Fibroblast of skin of back (primary cell): ENCODE measurements around the gene ARHGAP6.
A peak's percentile ranks its signal among the peaks of the same experiment; 100 is the strongest.

Experiments
- DNase-seq: peaks from one replicate; pipeline ENCODE4 v3.0.0-alpha.2; 2013

The ARHGAP6 gene

DNA sequence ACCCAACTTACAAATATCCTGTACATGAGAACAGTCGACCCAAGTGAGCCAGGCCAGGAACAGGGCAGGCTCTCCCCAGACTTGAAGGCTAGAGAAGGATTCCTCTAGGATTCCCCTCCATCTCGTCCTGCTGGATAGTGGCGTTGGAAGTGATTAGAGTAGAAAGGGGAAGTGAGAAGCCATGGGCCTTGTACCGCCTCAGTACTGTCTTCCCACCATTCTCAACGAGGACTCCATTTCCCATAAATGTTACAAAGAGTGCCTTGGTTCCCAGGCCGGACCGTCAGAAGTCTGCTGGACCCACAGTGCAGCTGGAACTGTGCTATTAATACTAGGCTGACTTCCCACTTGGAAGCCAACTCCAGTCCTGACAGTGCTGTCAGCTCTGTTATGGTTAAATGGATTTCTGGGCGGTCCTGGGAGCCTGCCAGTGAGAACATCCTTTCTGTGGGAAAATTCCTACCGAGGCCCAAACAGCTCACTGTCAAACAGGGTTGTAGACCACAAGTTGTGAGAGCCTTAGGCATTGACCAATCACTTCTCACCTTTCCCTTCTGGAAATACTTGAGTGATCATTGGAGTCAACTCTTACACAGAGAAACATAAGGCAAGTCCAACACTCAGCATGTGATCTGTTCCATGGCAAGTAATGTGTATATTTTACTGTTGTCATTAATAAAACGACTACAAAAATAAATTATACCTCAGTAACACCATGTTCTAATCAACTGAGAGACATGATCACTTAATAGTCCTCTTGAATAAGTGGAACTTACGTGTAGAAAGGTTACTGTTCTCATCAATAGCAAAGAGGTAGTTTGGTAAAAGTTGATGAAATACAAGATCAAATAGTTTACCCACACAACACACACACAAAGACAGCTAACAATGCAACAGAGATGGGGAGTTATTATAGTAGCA, 314.1 kb downstream of the ARHGAP6 start:
- peak; percentile 78 for DNase-seq

DNA sequence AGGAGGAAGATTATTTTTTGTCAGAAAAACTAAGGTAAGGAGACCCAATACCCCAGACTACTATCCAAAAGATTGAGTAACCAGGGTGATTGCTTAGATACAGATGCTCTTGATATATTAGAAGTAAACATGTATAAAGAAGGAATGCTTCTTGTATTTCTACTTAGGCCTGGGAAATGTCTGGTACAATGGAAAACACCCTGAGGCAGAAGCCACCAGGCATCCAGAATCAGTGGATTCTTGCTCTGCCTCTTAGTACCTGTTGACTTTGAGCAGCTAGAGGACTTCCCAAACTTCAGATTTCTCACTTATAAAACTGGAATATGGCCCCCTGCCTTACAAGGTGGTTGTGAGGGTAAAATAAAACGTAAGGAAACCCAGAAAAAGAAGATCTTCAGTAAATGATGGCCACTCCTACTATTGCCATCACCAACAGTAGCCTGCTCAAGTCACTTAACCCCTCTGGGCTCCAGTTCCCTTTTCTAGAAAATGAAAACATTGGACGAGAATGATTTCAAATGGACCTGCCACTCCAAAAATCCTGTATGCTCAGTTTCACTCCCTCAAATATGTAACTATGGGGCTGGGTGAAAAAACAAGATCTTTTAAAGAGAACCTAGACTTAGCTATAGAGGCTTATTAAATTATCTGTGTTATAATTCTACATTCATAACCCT, 315.9 kb downstream of the ARHGAP6 start:
- no peak for DNase-seq

DNA sequence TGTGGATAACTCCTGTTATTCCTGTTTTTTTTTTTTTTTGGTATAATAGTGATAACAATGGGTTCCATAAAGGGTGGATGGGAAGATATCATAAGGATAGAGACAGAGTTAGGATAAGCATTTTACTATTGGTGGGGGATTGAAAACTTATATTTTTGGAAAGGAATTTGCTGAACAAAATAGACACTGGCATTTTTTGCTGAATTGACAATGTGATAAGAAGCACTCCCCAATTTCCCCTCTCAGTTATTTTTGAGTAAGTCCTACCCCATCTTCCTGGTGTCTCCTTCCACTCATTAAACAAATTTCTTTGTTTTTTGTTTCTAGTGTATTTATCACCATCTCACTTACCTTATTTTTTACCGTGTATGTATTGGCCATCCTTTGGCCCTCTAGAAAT, 316.7 kb downstream of the ARHGAP6 start:
- DNase-seq: no peak

DNA sequence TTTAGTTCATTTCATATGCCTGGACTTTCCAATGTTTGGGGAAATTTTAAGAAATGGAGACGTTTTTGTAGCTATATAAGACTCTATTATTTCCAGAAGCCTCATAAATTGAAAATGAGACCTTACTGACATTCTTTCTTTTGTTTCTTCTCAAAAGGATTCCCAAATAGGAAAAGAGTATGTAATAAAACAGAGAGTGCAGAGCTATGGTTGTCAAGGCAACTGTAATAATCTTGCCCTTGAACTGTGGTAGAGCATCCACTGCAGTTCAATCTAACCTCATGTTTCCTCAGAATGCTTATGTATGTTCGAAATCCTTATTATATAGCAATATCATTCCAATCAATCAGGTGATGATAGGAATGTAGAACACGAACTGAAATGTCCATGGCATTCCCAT, 318.4 kb downstream of the ARHGAP6 start:
- DNase-seq: no peak

DNA sequence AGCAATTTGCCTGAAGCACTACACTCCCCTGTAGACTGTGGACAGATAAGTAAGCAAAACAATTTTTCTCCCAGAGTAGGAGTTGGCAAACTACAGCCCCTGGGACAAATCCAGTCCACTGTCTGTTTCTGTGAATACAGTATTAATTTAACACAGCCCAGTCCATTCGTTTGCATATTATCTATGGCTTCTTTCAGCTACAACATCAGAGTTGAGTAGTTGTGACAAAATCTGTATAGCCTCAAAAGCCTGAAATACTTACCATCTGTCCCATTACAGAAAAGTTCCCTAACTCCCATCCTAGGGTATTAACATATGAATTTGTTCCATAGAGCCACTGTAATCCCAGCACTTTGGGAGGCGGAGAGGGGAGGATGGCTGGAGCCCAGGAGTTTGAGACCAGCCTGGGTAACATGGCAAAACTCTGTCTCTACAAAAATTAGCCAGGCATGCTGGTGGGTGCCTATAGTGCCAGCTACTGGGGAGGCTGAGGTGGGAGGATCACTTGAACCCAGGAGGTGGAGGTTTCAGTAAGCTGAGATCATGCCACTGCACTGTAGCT, 319.5 kb downstream of the ARHGAP6 start:
- no peak for DNase-seq

DNA sequence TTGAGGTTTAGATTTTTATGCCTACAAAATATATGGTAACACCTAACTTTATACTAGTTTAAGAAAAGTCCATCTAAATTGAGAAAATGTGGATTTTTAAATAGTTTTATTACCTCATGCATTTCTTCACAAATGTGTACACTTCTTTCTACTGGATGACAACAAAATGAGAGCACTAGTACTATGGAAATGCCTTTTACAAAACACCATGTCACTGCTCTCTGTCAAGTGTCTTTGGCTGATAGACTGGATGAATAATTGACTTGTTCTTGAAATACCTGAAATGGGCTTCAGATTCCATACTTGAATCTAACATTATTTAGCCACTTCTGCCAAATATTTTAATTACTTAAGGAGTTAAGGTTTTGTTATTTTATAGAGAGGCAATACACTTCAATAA, 323.0 kb downstream of the ARHGAP6 start:
- DNase-seq: no peak

DNA sequence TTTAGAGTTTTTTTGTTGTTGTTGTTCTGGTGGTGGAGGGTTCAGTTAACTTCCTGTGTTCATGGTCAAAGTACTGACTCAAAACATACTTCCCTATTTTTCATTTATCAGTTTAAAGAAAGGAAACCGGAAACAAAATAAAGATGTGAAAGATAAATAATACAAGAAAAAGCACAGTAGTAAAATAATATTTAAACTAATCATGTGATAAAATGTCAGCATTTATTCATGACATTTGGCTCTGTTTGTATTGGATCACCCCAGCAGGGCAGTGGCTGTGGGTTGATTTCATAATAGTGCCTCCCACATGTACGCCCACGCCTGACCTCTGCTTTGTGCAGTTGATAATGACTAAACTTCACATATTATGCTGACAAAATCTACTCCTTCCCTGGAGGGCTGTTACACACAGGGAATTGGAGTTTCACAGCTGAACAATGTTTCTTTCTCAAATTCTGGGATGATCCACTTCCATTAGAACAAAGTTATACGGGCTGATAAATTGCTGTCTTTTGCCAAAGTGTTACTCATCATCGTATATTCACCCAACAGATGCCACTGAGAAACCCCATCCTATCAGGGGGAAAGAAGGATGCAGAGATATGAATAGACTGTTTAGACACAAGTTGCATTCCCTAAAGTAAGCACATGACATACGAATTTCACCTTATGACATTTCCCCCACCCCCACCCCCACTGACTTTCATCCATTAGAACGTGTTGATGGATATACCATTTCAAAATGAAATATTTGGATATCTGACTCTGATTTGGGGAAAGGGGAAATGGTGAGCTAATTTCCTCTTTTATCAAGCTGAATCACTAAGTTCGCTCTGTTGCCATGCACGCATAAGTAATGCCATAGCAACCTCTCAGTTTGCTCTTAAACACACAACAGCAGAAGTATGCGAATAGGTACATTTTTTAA, 324.2 kb downstream of the ARHGAP6 start:
- peak; percentile 56 for DNase-seq

DNA sequence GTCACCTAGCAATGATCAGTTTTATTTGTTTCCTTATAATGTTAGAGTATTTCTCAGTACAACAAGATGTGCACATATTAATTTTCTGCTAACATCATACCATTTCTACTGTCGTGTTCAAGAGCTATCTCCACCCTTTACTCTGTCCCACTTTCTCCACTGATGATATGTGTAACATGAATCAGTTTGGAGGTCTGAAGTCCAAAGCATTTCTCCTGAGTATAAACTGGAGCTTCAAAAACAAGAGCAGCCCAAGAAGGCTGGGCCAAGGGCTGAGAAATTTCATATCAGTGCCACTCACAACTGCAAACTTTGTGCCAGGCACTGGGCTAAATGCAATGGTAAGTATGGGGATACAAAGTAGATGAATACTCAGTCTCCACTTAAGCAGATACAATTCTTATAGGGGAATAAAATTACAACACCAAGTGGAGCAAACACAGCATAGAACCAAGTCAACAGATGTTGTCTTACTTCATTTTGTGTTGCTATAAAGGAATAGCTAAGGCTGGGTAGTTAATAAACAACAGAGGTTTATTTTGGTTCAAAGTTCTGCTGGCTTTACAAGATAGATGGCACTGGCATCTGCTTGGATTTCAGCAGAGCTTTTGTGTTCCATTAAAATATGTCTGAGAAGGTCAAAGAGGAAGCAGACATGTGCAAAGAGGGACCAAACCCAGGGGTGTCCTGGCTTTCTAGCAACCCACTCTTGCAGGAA, 328.3 kb downstream of the ARHGAP6 start:
- DNase-seq: no peak

DNA sequence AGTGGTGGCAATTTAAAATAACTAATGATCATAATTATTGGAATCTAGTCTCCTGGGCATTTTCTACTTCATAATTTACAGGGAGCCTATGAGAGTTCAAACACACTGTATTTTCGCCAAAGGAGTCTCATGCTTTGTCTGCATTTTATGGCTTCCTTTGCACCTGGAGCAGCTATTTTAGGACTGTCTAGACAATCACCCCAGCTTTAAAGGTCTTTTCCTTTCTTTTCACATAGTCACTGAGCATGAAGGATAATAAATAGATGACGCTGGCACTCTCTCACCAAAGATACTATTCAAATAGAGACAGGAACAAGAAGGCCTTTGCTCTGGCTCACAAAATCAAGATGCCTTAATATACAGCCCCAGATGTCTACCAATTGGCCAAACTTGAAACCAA, 329.5 kb downstream of the ARHGAP6 start:
- no peak for DNase-seq

DNA sequence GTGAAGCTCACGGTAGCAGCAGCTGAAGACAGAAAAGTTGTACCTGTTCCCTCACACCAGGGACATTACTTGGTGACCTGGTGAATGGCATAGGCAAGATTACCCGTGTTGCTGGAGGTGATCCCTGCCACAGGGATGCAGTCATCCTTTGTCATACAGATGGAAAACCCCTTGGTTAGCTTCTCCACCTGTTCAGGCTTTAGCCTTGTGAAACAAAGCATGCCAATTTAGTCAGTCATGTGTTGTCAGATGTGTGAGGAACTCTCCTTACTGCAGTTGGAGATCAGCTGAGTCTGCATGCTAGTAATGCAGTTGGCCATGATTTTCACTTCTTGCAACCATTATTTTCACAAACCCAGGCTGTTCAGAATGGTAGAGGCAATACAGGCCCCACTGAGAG, 331.6 kb downstream of the ARHGAP6 start:
- DNase-seq: no peak

DNA sequence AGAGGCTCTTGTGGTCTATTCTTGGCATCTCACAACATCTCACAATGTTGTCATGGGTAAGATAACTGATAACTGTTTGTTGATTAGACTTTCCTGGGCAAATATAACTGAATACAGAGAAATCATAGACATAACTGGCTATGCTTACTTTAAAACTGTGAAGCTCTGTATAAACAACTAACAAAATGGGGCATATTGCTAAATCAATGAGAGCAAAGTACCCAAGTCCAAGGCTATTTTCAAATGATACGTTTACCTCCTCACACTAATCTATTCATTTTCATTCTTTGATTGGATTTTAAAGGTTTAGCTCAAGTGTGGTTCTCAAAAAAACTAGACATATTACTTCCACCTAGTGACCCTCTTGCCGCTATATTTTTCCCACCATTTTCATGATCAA, 333.9 kb downstream of the ARHGAP6 start:
- DNase-seq: no peak

DNA sequence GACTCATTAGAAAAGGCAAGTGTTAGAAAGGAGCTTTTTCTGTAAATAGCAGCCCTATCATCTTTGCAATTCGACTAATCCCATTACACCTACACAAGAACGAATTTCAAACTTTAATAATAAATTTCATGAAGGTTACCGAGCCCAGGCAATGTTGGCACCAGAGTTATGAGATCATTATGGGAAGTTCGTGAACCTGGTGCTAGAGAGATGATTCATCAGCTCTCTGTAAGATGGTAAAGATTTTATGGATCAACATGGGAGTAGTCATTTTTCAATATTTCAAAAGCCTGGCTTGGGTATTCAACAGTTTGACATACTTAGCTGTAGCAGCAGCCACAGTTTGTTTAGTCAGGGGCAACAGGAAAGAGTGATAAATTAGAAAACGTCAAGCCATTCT, 336.7 kb downstream of the ARHGAP6 start:
- DNase-seq: peak; percentile 4

DNA sequence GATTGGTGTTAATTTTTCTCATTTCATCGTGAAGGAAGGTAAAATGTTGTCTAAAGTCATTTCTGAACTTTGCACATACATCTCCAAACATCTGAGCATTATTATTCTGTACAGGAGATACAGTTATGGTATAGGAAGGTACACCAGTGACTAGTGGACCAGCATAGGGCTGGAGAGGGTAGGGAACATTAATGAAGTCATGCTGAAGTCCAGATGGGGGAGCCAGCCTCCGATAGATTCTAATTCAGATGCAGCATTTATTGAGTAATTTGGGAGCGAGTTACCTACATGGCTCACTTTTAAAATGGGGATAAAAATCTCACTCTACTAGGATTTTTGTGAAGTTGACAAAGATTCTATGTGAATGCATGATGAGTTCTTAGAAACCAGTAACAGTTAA, 337.6 kb downstream of the ARHGAP6 start:
- DNase-seq: no peak

DNA sequence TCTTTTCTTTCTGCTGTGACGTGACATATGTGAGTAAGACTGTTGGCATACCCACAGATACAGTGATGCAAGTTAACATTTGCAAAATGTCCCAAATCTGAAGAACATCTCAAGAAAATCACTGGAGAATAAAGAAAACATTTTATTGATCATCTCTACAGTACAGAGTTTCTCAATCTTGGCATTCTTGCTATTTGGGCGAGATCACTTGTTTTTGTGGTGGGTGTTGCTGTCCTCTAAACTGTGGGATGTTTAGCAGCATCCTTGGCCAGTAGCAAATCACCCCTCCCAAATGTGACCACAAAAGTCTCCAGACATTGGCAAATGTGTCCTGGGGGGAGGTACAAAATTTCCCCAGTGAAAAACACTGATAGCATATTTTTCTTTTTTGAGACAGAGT, 343.7 kb downstream of the ARHGAP6 start:
- DNase-seq: no peak

DNA sequence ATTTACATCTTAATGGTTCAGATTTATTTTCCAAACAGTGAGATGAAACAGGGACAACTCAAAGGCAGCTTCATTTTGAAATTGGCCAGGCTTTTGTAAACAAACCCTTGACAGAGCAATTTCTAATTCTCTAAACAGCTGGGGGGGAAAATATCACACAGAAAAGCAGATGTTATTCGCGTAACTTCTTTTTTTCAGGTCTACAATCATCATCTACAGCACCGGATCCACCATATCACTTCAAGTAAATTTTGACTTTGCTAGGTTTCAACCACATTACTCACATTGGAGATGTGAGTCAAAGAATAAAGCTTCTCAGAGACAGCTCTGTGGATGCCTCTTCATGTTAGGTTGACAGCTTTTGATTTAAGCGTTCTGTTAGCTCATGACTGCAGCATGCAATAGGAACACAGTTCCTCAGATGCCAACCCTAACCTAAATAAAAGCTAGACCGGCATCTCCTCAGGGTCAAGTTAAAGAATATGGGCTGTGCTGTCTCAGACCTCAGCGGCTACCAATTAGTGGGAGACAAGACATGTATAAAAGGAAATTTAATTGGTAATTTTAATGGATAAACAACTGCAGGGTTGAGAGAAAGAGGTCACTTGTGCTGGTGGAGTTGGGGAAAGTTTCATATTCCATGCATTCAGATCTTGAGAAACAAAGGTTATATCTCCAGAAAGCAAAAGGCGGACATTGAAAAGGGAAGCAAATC, 345.8 kb downstream of the ARHGAP6 start:
- no peak for DNase-seq

DNA sequence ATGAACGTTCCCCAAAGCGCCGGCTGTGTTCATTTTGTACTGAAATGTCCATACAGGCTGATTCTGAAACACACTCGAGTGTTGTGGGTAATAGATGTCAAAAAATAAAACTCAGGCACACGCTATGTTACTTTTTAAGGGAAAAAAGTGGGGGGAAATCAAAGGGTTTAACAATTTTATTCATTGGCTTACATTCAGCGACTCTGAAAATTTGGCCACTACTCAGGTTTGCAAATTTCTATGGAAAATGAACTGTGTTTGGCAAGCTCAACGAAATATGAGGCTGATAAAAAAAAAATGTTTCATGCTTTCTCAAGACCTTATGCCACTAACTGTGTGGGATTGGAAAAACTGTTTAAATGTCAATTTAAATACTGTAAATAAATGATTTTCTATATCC, 354.0 kb downstream of the ARHGAP6 start:
- DNase-seq: no peak

DNA sequence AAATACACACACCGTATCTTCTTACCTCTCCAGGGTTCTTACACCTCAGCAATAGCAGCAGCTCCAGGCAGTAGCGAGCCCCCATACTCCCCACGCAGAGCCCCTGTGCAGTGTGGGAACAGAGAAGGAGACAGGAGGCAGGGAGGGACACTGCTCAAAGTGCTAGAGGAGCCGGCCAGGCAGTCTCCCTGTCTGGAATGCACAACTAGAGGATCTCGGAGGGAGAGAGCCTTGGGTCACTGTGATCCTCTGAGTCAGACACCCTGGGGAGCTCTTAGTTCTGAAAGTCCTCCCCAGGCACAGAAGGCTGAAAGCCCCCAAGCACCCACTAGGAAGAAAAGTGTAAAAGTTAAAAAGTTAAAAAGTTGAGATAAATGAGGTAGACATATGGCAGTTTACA, 356.5 kb downstream of the ARHGAP6 start:
- DNase-seq: peak; percentile 35

DNA sequence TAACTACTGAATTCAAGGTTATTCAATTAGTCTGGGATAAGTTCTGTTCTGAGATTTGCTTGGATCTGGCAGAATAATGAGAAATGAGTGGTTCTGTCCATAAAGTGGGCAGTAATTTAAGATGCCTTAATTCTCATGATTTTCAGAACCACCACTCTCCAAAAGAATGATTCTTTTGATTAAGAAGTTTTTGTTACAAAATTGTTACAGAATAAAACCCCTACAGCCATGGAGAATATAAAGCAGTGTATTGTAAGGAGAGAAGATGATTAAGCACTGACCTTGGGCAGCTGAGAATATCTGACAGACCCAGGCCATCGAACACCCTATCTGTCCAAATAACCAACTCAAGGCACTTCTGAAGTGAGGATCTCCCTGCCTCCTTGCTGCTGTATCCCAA, 360.1 kb downstream of the ARHGAP6 start:
- no peak for DNase-seq

DNA sequence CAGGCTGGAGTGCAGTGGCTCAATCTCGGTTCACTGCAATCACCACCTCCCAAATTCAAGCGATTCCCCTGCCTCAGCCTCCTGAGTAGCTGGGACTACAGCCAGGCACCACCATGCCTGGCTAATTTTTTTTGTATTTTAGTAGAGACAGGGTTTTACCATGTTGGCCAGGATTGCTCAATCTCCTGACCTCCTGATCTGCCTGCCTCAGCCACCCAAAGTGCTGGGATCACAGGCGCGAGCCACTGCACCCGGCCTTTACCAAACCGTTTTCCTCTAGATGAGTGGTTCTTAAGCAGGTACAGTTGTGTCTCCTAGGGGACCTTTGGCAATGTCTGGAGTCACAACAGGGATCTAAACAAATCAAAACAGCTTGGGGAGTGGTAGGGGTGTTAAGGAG, 360.9 kb downstream of the ARHGAP6 start:
- no peak for DNase-seq

DNA sequence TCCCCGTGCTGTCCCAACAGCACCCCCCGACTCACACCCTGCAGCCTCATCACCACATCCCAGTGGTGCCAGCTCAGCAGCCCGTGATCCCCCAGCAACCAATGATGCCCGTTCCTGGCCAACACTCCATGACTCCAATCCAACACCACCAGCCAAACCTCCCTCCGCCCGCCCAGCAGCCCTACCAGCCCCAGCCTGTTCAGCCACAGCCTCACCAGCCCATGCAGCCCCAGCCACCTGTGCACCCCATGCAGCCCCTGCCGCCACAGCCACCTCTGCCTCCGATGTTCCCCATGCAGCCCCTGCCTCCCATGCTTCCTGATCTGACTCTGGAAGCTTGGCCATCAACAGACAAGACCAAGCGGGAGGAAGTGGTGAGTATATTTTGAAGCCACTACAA, 367.1 kb downstream of the ARHGAP6 start:
- DNase-seq: no peak

DNA sequence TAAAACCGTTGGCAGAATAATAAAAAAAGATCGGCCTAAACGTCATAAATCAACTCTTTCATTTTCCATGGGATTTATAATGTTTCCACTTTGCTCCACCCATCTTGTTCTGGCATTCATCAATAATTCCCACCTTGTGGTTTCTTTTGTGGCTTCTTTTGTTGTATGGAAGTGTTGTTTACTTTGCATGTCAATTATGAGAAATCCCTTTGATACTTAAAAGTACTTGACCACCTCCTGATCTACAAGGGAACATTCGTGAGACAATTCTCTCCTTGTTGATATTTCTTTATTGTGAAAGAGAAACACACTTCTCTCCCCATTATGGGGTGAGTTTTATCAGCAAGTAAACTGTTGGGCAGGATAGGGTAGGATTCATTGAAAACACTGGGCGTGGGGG, 369.7 kb downstream of the ARHGAP6 start:
- DNase-seq: no peak
